Renal cortex interstitium (tissue), 11 donors: ENCODE data around the gene CCSER2. TPM values are rescaled to one million over a fixed set of nuclear protein-coding genes. Genes with fewer than 3 reads are reported as not detected.
"Not testable (repeated sequence)": the region's sequence is repeated elsewhere in the genome, so short reads cannot be mapped to it uniquely, and the experiment has no call there.

Source experiments
- DNase-seq, 11 donors: peaks; one replicate each; pipeline ENCODE4 v3.0.0-alpha.2; 2013; ENCODE audit warnings: low read depth in 9 of 11, low spot score in 4 of 11; ENCODE audit errors: extremely low read depth in 1 of 11
- polyA plus RNA-seq, 3 donors: library from polyadenylated mRNA; unstranded; fragments of 120-200 nt; gene quantifications; one replicate each; pipeline ENCODE4 v1.2.1, GENCODE V29; 2013; ENCODE audit not compliant: insufficient read length in 3 of 3

CCSER2 gene
- polyA plus RNA-seq, 3 donors = 25.9 to 28.6 (median 28.6) TPM

DNA sequence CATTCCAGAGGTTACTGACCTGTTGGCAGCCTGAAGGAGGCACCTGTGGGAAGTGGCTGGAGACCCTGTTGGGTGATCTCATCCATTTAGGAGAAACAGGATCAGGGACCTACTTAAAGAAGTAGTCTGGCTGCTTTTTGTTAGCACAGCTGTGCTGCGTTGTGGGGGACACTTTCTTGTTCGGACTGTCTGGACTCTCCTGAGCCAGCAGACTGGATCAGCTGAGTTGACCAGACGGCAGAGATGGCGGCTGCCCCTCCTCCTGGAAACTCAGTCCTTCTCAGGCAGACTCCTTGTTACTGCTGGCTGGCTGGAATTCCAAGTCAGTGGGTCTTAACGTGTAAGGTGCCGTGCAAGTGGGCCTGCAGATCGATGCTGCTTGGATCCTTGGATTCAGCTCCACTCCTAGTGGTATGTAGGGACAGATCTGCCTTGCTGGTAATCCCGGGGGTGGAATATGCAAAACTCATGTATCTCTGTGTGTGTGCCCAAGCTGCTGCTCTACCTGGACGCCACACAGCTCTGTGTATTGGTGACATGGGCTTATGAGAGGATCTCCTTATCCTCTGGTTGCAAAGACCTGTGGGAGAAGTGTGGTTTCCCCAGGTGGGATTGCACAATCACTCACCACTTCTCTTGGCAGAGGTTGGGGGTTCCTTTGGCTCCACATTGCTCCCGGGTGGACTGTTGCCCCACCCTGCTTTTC lies 87.3 kb downstream of the CCSER2 start:
- no peak for DNase-seq

DNA sequence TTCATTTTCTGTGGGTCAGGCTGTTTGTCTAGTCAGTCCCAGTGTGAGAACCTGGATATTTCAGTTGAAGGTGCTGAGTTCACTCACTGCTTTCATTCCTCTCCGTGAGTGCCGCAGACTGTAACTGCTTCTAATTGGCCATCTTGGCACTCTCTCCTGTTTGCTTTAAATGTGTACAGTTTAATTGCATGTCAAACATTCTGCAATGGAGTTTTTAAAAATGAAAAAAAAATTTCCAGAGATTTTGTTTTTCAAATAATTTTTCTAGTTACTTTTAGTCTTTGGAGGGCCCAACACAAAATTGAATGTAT lies 87.8 kb downstream of the CCSER2 start:
- DNase-seq = no peak

DNA sequence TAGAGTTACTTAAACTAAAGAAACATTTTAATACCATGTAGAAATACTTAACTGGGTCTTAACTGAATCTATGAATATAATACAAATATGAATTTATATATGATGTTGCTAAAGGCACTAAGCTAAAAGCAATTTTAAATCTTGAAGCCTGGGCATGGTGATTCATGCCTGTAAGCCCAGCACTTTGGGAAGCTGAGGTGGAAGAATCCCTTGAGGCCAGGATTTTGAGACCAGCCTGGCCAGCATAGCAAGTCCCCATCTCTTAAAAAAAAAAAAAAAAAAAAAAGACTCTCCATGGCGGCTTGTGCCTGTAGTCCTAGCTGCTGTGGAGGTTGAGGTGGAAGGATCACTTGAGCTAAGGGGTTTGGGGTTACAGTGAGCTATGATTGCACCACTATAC lies 95.3 kb downstream of the CCSER2 start:
- no peak for DNase-seq

DNA sequence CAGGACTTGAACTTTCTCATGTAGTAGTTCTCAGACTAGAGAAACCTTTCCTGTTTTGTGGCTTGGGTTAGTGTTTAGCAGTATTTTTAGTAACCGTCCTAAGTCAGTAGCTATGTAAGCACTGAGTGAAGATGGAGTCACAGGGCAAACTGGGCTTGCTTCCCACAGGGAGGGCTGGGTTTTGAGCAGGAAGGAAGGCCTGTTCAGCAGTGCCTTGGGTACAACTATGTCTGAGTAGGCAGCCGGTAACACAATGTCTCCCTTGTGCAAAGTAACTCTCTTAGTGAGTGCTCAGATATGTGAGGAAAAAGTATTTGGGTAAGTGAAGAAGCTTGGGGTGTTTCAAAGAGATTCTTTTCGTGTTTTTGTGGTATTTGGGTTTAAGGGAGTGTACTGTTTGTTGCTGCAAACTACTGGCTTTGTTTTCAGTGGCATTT lies 96.4 kb downstream of the CCSER2 start:
- peak; percentile 16 to 61 (median 38) for DNase-seq

DNA sequence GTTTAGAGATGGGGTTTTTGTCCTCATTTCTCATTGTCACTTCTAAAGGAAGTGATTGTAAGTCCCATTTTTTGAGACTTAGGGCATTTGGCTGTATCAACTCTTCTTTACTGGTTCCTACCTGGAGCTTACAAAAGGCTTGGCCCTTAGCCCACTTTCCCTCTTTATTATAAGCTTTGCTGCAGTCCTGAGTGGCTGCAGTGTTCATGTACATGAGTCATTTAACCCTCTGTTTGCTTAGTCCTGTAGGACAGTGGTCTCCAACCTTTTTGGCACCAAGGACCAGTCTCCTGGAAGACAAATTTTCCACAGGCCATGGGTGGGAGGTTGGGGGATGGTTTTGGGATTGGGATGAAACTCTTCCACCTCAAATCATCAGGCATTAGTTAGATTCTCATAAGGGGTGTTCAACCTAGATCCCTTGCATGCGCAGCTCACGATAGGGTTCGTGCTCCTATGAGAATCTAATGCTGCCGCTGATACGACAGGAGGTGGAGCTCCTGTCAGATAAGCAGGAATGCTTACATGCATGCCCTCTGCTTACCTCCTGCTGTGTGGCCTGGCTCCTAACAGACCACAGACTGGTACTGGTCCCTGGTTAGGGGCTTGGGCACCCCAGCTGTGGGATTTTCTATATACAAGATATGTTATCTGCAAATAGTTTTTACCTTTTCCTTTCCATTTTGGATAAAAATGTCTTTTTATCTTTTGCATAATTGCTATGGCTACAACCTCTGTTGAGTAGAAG lies 99.7 kb downstream of the CCSER2 start:
- no peak for DNase-seq

DNA sequence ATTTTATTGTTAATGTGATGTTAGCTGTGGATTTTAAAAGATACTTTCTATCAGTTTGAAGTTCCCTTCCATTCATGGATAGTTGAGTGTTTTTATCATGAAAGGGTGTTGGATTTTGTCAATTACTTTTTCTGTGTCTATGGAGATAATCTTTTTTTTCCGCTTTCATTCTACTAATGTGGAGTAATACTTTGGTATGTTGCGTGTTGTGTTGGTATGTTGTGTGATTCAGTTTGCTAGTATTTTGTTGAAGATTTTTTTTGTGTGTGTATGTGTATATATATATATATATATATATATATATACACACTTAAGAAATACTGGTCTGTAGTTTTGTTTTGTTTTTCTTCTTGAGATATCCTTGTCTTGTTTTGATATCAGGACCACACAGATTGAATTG lies 100.3 kb downstream of the CCSER2 start:
- DNase-seq = no peak

DNA sequence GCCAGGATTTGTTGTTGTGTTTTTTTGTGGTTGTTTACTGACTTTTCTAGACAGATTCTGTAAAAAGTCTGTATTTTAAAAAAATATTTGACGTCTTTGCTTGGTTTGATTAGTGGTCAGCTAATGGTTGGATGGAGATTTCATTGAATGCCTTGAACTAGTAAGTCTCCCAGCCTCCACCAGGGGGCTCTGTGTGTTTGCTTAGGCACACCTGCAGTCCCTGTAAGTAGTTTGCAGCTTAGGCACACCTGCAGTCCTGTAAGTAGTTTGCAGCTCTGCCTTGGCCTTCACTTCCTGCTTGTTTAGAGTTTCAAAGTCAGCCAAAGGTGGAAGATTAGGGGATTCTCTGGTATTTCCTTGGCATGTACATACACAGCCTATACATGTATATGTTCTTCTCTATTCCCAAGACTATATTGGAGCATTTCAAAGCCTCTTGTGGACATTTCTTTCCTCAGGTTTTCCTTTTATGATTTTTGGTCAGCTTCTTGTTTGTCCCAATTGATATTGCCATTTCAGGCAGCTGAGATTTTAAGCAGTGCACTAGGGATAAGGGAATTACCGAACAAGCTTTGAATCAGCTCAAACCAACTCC lies 101.6 kb downstream of the CCSER2 start:
- peak in 1 of 11 donors; percentile 3 for DNase-seq

DNA sequence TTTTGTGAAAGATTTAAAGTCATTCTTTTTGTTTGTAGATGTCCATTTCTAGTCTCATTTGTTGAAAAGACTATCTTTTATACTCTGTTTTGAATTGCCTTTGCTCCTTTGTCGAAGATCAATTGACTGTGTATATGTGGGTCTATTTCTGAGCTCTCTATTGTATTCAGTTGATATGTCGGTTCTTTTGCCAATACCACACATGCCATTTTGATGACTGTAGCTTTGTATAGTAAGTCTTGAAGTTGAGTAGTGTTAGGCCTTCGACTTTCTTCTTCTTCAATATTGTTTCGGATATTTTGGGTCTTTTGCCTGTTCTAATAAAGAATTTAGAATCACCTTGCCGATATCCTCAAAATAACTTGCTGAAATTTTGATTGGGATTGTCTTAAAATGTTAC lies 104.5 kb downstream of the CCSER2 start:
- no peak for DNase-seq

DNA sequence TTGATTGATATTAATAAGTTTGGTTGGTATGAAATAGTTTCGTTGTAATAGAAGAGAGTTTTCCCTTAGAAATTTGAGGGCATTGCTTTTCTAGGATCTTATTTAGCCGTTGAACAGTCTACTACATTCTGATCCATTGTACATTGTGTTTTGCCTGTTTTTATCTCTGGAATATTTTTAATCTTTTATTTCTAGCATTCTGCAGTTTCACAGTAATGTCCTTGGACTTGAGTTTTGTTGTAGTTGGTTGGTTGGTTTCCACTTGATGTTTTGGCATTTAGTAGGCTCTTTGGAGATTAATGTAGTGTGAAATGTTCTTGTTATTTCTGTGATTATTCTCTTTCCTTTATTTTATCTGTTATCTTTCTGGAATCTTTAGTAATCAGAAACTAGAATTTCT lies 112.4 kb downstream of the CCSER2 start:
- DNase-seq = no peak

DNA sequence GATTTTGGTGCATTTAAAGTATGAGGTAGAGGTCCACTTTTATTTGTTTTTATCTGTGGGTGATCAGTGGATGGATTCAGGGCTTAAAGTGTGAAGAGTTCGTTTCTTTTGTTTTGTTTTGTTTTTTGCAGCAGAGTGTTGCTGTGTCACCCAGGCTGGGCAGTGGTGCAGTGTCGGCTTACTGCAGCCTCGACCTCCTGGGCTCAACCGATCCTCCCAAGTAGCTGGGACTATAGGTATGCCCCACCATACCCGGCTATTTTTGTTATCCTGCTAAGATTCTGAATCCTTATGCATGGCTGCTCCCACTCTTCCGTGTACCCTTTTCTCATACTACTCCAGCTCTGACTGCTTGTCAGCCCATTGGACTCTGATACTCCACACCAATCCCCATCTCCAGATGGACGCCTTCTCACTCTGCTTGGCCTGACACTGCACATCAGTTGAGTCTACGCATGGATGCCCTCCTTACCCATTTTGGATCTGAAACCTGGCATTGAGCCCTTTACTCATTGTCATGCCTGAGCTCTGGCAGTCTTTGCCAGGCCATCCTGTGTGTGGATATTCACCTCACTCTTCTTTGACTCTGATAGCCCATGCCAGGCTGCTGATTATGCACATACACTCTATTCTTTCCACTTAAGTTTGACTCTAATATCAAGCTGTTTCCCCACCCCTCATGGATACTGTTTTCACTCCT lies 119.5 kb downstream of the CCSER2 start:
- no peak for DNase-seq

DNA sequence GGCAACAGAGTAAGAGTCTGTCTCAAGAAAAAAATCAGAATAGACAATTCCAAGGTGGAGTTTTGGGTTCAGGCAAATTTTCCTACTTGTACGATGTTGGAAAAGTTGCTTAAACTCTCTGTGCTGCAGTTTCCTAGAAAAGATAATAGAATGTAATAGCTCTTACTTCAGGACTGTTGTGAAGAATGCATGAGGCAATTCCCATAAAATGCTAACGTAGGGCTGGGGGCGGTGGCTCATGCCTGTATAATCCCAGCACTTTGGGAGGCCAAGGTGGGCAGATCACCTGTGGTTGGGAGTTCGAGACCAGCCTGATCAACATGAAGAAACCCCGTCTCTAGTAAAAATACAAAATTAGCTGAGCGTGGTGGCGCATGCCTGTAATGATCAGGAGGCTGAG lies 121.0 kb downstream of the CCSER2 start:
- not testable (repeated sequence) for DNase-seq

DNA sequence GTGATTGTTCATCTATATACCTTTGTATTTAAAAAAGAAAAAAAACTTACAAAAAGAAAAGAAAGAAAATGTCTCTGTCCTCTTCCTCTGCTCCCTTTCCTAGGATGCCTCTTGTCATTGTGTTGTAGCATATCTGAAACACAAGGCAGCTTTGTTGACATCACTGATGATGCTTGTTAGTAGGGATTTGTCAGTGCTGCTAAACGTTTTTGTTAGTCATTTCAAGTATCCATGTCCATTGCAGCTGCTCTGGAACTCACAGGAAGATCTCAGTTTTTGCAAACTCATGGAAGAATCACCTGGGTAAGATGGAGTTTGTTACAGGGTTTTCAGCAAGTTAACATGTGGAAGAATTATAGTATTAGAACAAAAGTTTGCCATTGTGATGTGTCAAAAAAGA lies 123.6 kb downstream of the CCSER2 start:
- no peak for DNase-seq

DNA sequence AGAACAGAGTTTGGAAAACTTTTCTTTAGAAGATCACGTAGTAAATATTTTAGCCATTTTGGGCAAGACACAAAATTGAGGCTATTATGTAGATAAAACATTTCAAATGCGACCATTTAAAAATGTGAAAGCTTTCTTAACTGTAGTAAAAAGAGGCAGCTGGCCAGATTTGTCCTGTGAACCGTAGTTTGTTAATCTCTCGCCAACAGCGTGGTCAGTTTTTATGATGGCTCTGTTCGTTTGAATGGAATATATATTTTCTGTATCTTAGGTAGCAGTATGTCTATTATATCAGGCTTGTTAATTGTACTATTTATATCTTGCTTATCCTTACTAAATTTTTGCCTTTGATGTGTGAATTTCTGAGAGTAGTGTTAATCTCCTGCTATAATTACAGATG lies 124.9 kb downstream of the CCSER2 start:
- DNase-seq = no peak

DNA sequence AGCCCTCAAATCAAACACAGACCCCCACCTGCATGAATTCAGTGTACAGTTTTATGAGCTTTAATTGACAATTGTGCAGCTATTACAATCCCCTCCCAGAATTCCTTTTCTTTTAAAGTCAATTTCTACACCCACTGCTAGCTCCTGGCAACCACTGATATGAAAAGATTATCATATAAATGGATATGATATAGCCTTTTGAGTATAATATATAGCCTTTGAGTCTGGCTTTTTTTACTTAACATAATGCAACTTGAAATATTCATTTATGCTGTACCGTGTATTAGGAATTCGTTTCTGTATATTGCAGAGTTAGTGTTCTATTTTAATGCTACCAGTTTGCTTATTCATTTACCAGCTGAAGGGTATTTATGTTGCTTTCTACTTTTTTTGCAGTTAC lies 127.7 kb downstream of the CCSER2 start:
- no peak for DNase-seq

DNA sequence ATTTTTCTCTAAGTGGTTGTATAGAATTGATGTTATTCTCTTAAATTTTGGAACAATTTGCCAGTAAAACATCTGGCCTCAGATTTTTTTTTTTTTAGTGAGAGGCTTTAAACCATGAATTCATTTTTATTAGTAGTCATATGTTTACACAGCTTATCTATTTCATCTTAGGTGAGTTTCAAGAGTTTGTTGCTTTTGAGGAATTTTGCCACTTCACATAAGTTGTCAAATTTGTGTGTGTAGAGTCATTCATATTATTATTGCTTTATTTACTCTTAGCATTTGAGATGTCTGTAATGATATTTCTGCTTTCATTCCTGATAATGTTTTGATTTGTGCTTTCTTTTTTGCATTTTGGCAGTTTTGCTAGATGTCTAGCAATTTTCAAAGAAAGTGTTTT lies 132.1 kb downstream of the CCSER2 start:
- DNase-seq = no peak

DNA sequence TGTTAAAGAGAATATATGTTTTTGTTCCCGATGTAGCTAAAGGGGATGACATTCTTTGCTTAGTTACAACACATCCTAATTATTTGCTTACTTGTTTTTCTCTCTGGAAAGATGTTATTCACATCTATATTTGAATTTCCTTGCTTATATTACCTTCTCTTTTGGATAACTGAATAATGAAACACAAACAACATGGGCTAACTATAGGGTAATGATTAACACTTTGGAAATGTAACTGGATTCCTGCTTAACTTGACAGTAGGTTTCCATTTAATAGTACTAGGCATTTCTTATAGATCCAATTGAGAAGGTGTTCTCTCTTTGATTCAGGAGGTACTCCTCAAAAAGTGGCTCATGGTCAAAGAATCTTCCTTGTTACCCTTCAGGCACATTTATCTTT lies 141.1 kb downstream of the CCSER2 start:
- DNase-seq = peak in 3 of 11 donors; percentile 2 to 14 (median 4)

DNA sequence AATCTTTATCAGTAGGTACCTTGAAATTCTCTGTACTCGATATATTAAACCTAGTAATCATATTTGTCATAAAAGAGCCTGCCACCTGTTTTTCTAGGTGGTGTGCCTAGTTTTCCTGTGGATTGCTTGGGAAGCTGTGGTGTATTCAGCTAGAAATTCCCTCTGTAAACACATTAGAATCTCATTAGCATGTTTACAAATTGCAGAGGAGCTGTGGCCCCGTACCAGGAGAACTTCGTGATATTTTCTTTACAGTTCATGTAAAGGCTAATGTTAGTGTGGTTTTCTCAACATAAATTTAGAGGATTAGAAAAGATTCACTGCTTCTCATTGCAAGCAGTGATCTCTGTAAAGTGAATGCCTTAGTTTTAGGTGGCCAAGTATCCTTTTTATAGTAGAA lies 144.7 kb downstream of the CCSER2 start:
- DNase-seq = no peak

DNA sequence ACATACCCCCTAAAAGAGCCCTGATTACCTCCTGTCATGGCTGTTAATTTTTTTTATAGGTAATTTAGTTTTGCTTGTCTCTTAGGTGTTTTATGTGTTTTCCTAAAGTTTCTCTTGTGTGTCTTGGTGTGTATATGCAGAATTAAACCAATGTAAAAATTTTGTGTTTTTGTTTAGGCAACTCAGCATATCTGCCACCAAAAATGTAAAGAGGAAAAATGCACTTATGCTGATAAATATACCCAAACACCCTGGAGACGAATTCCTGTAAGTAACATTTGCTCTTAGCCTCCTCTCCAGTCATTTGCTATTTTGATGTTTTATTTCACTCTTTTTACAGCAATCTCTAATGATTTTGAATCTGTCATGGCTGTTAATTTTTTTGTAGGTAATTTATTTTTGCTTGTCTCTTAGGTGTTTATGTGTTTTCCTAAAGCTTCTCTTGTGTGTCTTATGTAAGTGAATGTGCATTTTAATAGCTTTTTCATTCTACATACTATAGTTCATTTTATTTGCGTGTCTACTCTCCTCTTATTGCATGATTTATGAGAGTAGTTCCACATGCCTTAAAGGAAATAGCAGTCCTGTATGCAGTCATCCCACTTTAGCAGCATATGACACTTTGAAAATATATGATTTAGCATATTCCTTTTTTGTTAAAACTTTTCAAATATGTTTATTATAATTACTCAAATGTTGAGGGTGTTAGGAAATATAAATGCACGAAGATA lies 149.2 kb downstream of the CCSER2 start:
- DNase-seq = peak in 2 of 11 donors; percentile 2 to 7

DNA sequence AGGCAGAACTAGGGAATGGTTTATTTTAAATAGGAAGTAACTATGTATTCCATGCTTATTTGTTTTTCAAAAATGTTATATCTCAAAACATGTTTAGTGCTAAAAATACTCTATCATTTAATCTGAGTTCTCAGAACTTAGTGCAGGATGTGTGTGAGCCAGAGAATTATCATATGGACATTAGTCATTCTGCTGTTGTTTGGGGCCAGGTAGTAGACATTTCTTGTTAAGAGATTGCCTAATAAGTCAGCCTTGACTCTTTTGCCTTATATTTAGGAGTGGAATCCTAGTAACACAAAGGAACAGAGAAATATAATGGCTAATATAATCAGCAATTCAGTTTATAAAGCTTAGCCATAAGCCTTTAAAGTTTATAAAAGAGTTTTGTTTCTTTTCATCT lies 149.8 kb downstream of the CCSER2 start:
- no peak for DNase-seq
